Measurements from ENCODE around the gene CCDC40. TPM values are rescaled to one million over a fixed set of nuclear protein-coding genes. Genes with fewer than 3 reads are reported as not detected.

Gene CCDC40
- total and polyA plus RNA-seq, 2 of the 13 experiments (the other 11 are each of a cell fraction or from before 2014, with no cell fraction given), result 4.1 to 5.5 TPM

- TF ChIP-seq ZFYVE20 (CRISPR knock-in tag; IDR thresholded peaks at IDR 0.05; ENCODE audit: borderline replicate concordance, low read depth) (no peak), BRCA1 (CRISPR knock-in tag; IDR thresholded peaks at IDR 0.05) (peak; percentile 38; the same call in 1 of the 2 replicates), CENPT (CRISPR knock-in tag; IDR thresholded peaks at IDR 0.05; ENCODE audit: low read depth) (peak; percentile 51; the same call in 1 of the 2 replicates), FOXA3 (CRISPR knock-in tag; IDR thresholded peaks at IDR 0.05) (peak; percentile 93), ZMAT3 (CRISPR knock-in tag; conservative IDR thresholded peaks at IDR 0.05) (peak; percentile 93; the same call in 1 of the 2 replicates), POGZ (CRISPR knock-in tag; IDR thresholded peaks at IDR 0.05) (peak; percentile 68), JARID2 (CRISPR knock-in tag; IDR thresholded peaks at IDR 0.05; ENCODE audit: insufficient replicate concordance) (no peak), SSRP1 (CRISPR knock-in tag; IDR thresholded peaks at IDR 0.05) (peak; percentile 96), RBFOX2 (IDR thresholded peaks at IDR 0.05; ENCODE audit: low read depth, low read length) (peak; percentile 87), HDAC1 (CRISPR knock-in tag; IDR thresholded peaks at IDR 0.05) (peak; percentile 97), ZNF326 (CRISPR knock-in tag; IDR thresholded peaks at IDR 0.05; ENCODE audit: borderline replicate concordance) (0 out of 2 replicates have a peak, but pooled peaks have one; percentile 69), ZNF616 (CRISPR knock-in tag; IDR thresholded peaks at IDR 0.05; ENCODE audit: low read depth) (no peak), GABPA (IDR thresholded peaks at IDR 0.05; ENCODE audit: low read depth, low read length) (no peak), GABPA (CRISPR knock-in tag; IDR thresholded peaks at IDR 0.05; ENCODE audit: low read depth) (peak; percentile 62; the same call in 1 of the 2 replicates), KIAA2018 (CRISPR knock-in tag; IDR thresholded peaks at IDR 0.05; ENCODE audit: borderline replicate concordance) (0 out of 2 replicates have a peak, but pooled peaks have one; percentile 65), TCF7 (IDR thresholded peaks at IDR 0.05; ENCODE audit: low read depth) (peak; percentile 95), ZNF879 (CRISPR knock-in tag; IDR thresholded peaks at IDR 0.05) (no peak), ZNF710 (CRISPR knock-in tag; IDR thresholded peaks at IDR 0.05; ENCODE audit: borderline replicate concordance) (peak; percentile 92; the same call in 1 of the 2 replicates), ZBTB25 (CRISPR knock-in tag; IDR thresholded peaks at IDR 0.05) (peak; percentile 95; the same call in 1 of the 2 replicates)
Observed at GRCh38 chr17:79988185-79988971, 48.1 kb upstream of the CCDC40 start (continued).
